GM12878 (cell line): ENCODE measurements around the gene UBE2C. TPM values are rescaled to one million over a fixed set of nuclear protein-coding genes. Genes with fewer than 3 reads are reported as not detected.

Source experiments
- BCLAF1 ChIP-seq: fragments of 450-650 bp; IDR thresholded peaks from 2 replicates; pipeline ENCODE4 v1.6.1; 2017; ENCODE audit warnings: antibody characterized with exemption, mild to moderate bottlenecking, moderate library complexity
- CBFB ChIP-seq: IDR thresholded peaks from 2 replicates; pipeline ENCODE4 v1.6.1; 2016; ENCODE audit warnings: antibody characterized with exemption, low read depth
- CEBPZ ChIP-seq: fragments of 150-350 bp; IDR thresholded peaks from 2 replicates; pipeline ENCODE4 v1.6.1; 2016; ENCODE audit warnings: low read depth, low read length
- E2F4 ChIP-seq: IDR thresholded peaks from 2 replicates; pipeline ENCODE4 v1.6.1; 2012; ENCODE audit warnings: low read depth, low read length, improper control_type of control experiment
- FOS ChIP-seq: IDR thresholded peaks from 3 replicates; pipeline ENCODE4 v1.6.1; 2011; ENCODE audit warnings: borderline replicate concordance; ENCODE audit not compliant: insufficient read length; ENCODE audit errors: extremely low read depth
- MEF2A ChIP-seq: IDR thresholded peaks from 2 replicates; pipeline ENCODE4 v1.6.1; 2011; ENCODE audit warnings: low read depth, mild to moderate bottlenecking, low read length, moderate library complexity; ENCODE audit not compliant: insufficient read depth
- NKRF ChIP-seq: fragments of 450-650 bp; conservative IDR thresholded peaks from 2 replicates; pipeline ENCODE4 v1.6.1; 2017; ENCODE audit warnings: mild to moderate bottlenecking, moderate library complexity
- RELA ChIP-seq: fragments of 450-650 bp; IDR thresholded peaks from 2 replicates; pipeline ENCODE4 v1.8.0; 2014; ENCODE audit warnings: borderline replicate concordance; ENCODE audit not compliant: partially characterized antibody
- RELB ChIP-seq: fragments of 450-650 bp; IDR thresholded peaks from 2 replicates; pipeline ENCODE4 v1.6.1; 2017; ENCODE audit warnings: low read depth, mild to moderate bottlenecking, moderate library complexity
- SIN3A ChIP-seq: IDR thresholded peaks from 2 replicates; pipeline ENCODE4 v1.6.1; 2012; ENCODE audit warnings: low read depth, low read length, improper control_type of control experiment
- SIX5 ChIP-seq: IDR thresholded peaks from 2 replicates; pipeline ENCODE4 v1.6.1; 2011; ENCODE audit warnings: mild to moderate bottlenecking, low read depth, low read length, moderate library complexity; ENCODE audit not compliant: severe bottlenecking
- SKIL ChIP-seq: fragments of 450-650 bp; IDR thresholded peaks from 2 replicates; pipeline ENCODE4 v1.6.1; 2017; ENCODE audit warnings: mild to moderate bottlenecking, low read depth, inconsistent platforms; ENCODE audit not compliant: poor library complexity, severe bottlenecking
- SMC3 ChIP-seq: IDR thresholded peaks from 2 replicates; pipeline ENCODE4 v1.6.1; 2011; ENCODE audit warnings: low read length, improper control_type of control experiment, borderline replicate concordance
- TARDBP ChIP-seq: IDR thresholded peaks from 2 replicates; pipeline ENCODE4 v1.6.1; 2016; ENCODE audit warnings: borderline replicate concordance
- ZNF217 ChIP-seq: fragments of 450-650 bp; IDR thresholded peaks from 2 replicates; pipeline ENCODE4 v1.6.1; 2017; ENCODE audit warnings: antibody characterized with exemption, mild to moderate bottlenecking
- ZZZ3 ChIP-seq: IDR thresholded peaks from 2 replicates; pipeline ENCODE4 v1.6.1; 2011; ENCODE audit warnings: low read depth; ENCODE audit not compliant: control insufficient read depth, insufficient read length
- polyA plus RNA-seq, 11 experiments: library from polyadenylated mRNA; depleted of rRNA in 4 of 11; unstranded in 6 of 11; stranded (reverse) in 5 of 11; fragments of >200 nt; fragmentation: Nextera tagmentation in 4 of 11; fragmentation: Illumina TruSeq in 1 of 11; extraction: Ambion mirVana in 4 of 11; extraction: Trizol in 1 of 11; gene quantifications; 1 replicate in 1 of 11; 2 replicates in 10 of 11; pipeline versions ENCODE4 v1.2.1 to v1.2.3, GENCODE V29; 2011 to 2016; ENCODE audit warnings: inconsistent platforms in 2 of 11, missing spikeins in 2 of 11, low read depth in 1 of 11
- total RNA-seq, 4 experiments: library from RNA; depleted of rRNA in 3 of 4; stranded (reverse); fragments of >200 nt in 3 of 4; fragmentation: Illumina TruSeq in 1 of 4; extraction: Trizol in 1 of 4; gene quantifications; 2 replicates each; pipeline versions ENCODE4 v1.2.1 to v1.2.3, GENCODE V29; 2013 to 2021

Gene UBE2C
- total and polyA plus RNA-seq, 10 of the 15 experiments (the other 5 are each of a cell fraction or from before 2014, with no cell fraction given) = 86.2 to 412 (median 176) TPM

GRCh38 chr20:45771182-45771759 is 41.2 kb upstream of the UBE2C start (continued):
- TF ChIP-seq ZNF217 = no peak
- TF ChIP-seq SMC3 = peak; percentile 93
- no peak for TF ChIP-seq NKRF
- TF ChIP-seq FOS = no peak
- peak; percentile 40 for TF ChIP-seq SKIL
- no peak for TF ChIP-seq RELB
- no peak for TF ChIP-seq SIX5
- no peak for TF ChIP-seq CBFB
- TF ChIP-seq MEF2A = no peak
- TF ChIP-seq E2F4 = no peak
- no peak for TF ChIP-seq BCLAF1
- no peak for TF ChIP-seq CEBPZ
- no peak for TF ChIP-seq RELA
- TF ChIP-seq SIN3A = no peak
- no peak for TF ChIP-seq ZZZ3
- no peak for TF ChIP-seq TARDBP
